22Rv1 (cell line): ENCODE measurements around the gene DGKI.

Source experiments
- H3K27ac ChIP-seq: fragments of 450-650 bp; 2 replicates; pipeline ENCODE4 v1.5.1; 2017
- ZFX ChIP-seq: fragments of 450-650 bp; IDR thresholded peaks from 2 replicates; pipeline ENCODE4 v1.6.1; 2017; ENCODE audit warnings: antibody characterized with exemption, borderline replicate concordance
- TF ChIP-seq, protein P1 (sequence below): fragments of 450-650 bp; IDR thresholded peaks from 2 replicates; pipeline ENCODE4 v1.5.1; 2017; ENCODE audit warnings: mild to moderate bottlenecking

DGKI gene

DNA sequence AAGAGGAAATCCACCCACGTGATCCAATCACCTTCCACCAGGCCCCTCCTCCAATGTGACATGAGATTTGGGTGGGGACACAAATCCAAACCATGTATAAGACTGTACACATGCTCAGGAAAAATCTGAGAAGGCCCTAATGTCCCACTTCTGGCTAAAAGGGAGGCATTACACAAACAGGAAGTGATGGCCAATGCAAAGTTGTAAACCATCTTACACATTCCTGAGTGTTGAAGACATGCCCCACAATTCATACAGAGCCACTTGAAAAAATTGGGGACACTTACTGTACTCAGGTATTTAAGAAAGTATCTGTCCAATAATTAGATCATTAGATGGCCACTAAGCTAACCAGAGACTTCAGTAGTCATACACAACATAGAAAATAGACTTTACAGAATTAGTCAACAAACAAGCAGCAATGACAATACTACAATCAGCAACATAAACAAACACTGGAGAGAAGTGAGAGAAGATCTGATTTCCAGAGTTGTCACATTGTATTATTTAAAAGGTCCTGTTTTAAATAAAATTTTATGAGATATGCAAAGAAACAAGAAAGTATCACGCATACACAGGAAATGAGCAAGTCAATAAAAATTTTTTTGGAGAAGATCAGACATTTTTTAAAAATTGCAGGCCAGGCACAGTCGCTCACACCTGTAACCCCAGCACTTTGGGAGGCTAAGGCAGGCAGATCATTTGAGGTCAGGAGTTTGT lies 143.3 kb downstream of the DGKI start:
- no peak overlapping the region for H3K27ac ChIP-seq
- no peak for TF ChIP-seq ZFX
- TF ChIP-seq, protein P1, sequence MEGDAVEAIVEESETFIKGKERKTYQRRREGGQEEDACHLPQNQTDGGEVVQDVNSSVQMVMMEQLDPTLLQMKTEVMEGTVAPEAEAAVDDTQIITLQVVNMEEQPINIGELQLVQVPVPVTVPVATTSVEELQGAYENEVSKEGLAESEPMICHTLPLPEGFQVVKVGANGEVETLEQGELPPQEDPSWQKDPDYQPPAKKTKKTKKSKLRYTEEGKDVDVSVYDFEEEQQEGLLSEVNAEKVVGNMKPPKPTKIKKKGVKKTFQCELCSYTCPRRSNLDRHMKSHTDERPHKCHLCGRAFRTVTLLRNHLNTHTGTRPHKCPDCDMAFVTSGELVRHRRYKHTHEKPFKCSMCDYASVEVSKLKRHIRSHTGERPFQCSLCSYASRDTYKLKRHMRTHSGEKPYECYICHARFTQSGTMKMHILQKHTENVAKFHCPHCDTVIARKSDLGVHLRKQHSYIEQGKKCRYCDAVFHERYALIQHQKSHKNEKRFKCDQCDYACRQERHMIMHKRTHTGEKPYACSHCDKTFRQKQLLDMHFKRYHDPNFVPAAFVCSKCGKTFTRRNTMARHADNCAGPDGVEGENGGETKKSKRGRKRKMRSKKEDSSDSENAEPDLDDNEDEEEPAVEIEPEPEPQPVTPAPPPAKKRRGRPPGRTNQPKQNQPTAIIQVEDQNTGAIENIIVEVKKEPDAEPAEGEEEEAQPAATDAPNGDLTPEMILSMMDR, result no peak

DNA sequence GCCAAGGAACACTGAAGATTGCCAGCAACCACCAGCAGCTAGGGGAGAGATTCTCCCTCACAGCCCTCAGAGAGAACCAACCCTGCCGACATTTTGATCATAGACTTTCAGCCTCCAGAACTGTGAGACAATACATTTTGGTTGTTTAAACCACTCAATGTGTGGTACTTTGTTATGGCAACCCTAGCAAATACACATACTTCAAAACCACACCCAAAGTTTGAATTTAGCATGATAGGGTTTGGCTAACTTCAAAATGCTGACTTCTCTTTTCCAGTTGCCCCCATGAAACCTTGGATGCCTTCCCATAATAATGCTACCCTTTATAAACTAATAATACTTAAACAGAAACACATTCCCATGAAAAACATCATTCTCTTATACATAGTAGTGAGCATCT lies 149.8 kb downstream of the DGKI start:
- TF ChIP-seq, protein P1, result no peak
- no peak overlapping the region for H3K27ac ChIP-seq

DNA sequence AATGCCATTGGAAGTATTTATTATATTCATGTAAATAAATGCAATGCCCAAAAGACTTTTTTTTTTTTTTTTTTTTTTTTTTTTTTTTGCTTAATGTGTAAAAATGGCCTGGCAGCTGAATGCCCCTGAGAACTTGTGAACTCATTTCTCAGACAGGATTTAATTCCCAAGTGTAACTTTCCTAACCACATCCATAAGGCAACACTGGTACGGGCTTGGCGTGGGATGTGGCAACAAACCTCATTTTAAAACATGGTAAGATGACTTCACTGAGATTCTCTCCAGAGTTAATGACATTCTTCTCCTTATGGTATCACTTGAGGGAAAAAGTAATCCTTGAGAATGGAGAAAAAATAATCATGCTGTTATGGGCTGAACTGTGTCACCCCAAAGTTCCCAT lies 150.4 kb downstream of the DGKI start:
- TF ChIP-seq, protein P1, result no peak
- no peak for TF ChIP-seq ZFX
- no peak overlapping the region for H3K27ac ChIP-seq

DNA sequence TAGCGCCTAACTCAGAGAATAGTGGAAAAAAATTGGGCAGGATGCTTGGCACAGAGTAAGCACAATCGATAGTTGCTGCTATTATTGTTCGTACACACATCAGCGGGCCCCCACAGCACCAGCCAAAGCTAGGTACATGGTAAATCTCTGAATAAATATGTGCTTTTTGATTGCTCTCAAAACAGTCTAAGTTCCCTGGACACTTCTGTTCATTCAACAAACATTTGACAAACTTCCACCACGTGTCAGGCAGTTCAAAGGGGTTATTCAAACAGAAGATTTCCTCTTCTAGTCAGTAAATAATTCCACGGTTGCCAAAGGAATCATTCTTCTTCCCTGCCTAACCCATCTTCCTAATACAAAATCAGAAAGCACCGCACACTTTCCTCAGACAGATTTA lies 150.8 kb downstream of the DGKI start:
- TF ChIP-seq, protein P1, result no peak
- no peak for TF ChIP-seq ZFX
- no peak overlapping the region for H3K27ac ChIP-seq

DNA sequence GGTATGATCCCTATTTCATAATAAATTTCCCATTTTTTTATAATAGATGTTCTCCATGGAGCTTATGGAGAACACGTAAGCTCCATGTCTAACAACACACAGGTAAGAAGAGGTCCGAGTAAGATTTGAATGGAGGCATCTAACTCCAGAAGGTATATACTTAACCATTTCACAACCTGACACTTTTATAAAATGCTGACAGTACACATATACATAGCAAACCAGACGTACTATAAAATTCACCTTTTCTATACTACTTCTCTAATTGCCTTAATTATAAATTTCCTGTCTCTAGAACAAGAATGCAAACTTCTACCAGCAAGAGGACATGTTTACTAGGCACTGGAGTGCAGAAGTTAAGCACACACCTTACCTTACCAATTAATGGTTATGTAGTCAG lies 151.3 kb downstream of the DGKI start:
- no peak overlapping the region for H3K27ac ChIP-seq
- TF ChIP-seq, protein P1, result no peak
- TF ChIP-seq ZFX, result no peak

DNA sequence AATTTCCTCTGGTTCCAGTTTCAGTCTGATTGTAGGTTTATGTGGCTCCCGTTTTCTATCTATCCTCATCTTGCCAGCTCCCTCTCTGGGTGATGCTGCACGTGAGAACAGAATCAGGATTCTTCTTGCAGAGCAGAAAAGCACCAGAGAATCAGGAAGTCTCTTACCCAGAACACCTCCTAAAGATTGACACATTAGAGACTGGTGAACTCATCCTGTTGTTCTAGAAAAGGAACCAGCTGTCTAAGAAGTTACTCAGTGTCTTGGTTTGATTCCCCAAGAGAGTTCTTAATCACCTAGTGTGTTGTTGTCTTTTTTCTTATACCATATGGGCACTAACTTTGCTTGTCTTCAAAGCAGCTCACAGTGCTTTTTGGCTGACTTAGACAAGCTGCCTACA lies 152.4 kb downstream of the DGKI start:
- H3K27ac ChIP-seq, result no peak overlapping the region
- TF ChIP-seq, protein P1, result no peak
- TF ChIP-seq ZFX, result no peak

DNA sequence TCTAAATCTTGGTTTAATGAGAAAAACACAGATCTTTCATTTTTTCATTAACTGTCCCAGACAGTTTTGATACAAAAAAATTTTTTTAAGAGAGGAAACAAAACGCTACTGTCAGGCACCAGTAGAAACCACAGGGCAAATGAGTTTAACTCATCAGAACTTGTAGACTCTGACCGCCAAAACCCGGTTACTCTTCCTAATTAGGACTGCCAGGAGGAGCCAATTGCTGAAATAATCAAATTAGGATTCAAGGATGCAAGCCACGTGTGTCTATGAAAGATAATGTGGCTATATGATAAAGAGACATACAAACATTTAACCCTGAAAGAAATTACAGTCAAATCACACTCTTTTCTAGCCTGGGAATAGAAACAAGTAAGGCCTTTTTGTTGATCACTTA lies 154.4 kb downstream of the DGKI start:
- TF ChIP-seq ZFX, result no peak
- TF ChIP-seq, protein P1, result no peak

More for the DNA sequence above, 154.4 kb downstream of the DGKI start:
- no peak overlapping the region for H3K27ac ChIP-seq
